Measurements from ENCODE around the gene XIRP2. TPM values are rescaled to one million over a fixed set of nuclear protein-coding genes. Genes with fewer than 3 reads are reported as not detected.

XIRP2 gene
- total and polyA plus RNA-seq, 4 donors = under 0.01 to 0.14 (median 0.01) TPM; not detected in 1

GRCh38 chr2:167005096-167005495 is 116.8 kb downstream of the XIRP2 start (continued):
- TF ChIP-seq, protein P1, sequence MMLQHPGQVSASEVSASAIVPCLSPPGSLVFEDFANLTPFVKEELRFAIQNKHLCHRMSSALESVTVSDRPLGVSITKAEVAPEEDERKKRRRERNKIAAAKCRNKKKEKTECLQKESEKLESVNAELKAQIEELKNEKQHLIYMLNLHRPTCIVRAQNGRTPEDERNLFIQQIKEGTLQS (IDR thresholded peaks at IDR 0.05) = no peak
- TF ChIP-seq, protein P2, sequence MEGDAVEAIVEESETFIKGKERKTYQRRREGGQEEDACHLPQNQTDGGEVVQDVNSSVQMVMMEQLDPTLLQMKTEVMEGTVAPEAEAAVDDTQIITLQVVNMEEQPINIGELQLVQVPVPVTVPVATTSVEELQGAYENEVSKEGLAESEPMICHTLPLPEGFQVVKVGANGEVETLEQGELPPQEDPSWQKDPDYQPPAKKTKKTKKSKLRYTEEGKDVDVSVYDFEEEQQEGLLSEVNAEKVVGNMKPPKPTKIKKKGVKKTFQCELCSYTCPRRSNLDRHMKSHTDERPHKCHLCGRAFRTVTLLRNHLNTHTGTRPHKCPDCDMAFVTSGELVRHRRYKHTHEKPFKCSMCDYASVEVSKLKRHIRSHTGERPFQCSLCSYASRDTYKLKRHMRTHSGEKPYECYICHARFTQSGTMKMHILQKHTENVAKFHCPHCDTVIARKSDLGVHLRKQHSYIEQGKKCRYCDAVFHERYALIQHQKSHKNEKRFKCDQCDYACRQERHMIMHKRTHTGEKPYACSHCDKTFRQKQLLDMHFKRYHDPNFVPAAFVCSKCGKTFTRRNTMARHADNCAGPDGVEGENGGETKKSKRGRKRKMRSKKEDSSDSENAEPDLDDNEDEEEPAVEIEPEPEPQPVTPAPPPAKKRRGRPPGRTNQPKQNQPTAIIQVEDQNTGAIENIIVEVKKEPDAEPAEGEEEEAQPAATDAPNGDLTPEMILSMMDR (IDR thresholded peaks at IDR 0.05; ENCODE audit: low read depth, low read length, missing input control) = no peak
- TF ChIP-seq GABPA (IDR thresholded peaks at IDR 0.05 in 1 of 2, conservative IDR thresholded peaks at IDR 0.05 in 1 of 2) = no peak

DNA sequence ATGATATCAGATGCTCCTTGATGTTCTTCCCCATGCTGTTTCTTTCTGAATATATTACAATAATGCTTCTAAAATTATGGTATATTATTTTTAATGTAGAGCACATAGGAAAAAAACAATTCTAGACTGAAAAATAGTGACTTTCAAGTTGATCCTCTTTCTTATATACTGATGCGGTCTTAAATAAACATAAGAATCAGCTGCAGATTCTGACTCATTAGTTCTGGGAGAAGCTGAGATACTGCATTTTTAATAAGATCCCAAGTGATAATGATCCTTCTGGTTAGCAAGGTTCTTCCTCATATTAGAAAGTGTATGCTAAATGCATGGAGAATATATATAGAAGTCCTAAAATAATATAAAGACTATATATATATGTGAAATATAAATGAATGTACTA is 124.9 kb downstream of the XIRP2 start:
- no peaks in the 10 kb centered on the region for H3K36me3 ChIP-seq (ENCODE audit: control insufficient read depth in 4 of 4, insufficient read depth in 3 of 4, low read depth in 1 of 4, low read length in 3 of 4)
- no peak overlapping the region for H3K27ac ChIP-seq (ENCODE audit: low read depth in 1 of 2, low read length in 2 of 2)
- no peak overlapping the region for H3K9ac ChIP-seq (ENCODE audit: low read depth in 1 of 2, low read length in 2 of 2)
- DNase-seq (ENCODE audit: low spot score) = no peak
- no peaks in the 10 kb centered on the region for H3K9me3 ChIP-seq (ENCODE audit: control insufficient read depth in 4 of 4, low read length in 3 of 4)
- no peaks in the 10 kb centered on the region for H3K4me1 ChIP-seq (ENCODE audit: control insufficient read depth in 4 of 4, insufficient read depth in 4 of 4, low read length in 3 of 4)
- H3K4me3 ChIP-seq (ENCODE audit: low read depth in 1 of 3, low read length in 3 of 3) = no peak overlapping the region
- TF ChIP-seq JUND (IDR thresholded peaks at IDR 0.05) = no peak
- no peak for TF ChIP-seq NR2F2 (IDR thresholded peaks at IDR 0.05)
- TF ChIP-seq, protein P3, sequence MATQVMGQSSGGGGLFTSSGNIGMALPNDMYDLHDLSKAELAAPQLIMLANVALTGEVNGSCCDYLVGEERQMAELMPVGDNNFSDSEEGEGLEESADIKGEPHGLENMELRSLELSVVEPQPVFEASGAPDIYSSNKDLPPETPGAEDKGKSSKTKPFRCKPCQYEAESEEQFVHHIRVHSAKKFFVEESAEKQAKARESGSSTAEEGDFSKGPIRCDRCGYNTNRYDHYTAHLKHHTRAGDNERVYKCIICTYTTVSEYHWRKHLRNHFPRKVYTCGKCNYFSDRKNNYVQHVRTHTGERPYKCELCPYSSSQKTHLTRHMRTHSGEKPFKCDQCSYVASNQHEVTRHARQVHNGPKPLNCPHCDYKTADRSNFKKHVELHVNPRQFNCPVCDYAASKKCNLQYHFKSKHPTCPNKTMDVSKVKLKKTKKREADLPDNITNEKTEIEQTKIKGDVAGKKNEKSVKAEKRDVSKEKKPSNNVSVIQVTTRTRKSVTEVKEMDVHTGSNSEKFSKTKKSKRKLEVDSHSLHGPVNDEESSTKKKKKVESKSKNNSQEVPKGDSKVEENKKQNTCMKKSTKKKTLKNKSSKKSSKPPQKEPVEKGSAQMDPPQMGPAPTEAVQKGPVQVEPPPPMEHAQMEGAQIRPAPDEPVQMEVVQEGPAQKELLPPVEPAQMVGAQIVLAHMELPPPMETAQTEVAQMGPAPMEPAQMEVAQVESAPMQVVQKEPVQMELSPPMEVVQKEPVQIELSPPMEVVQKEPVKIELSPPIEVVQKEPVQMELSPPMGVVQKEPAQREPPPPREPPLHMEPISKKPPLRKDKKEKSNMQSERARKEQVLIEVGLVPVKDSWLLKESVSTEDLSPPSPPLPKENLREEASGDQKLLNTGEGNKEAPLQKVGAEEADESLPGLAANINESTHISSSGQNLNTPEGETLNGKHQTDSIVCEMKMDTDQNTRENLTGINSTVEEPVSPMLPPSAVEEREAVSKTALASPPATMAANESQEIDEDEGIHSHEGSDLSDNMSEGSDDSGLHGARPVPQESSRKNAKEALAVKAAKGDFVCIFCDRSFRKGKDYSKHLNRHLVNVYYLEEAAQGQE (IDR thresholded peaks at IDR 0.05) = no peak
- no peak for TF ChIP-seq FOXA1 (IDR thresholded peaks at IDR 0.05)
- TF ChIP-seq ZBTB33 (IDR thresholded peaks at IDR 0.05) = no peak
- WGBS = 80% methylated on average over 1 of the region's 1 CpG
- no peaks in the 10 kb centered on the region for H3K27me3 ChIP-seq (ENCODE audit: control insufficient read depth in 4 of 4, insufficient read depth in 4 of 4, low read length in 3 of 4)

GRCh38 chr2:167015806-167016205 is 127.5 kb downstream of the XIRP2 start:
- DNase-seq (ENCODE audit: low spot score) = no peak
- no peak overlapping the region for H3K4me3 ChIP-seq (ENCODE audit: low read depth in 1 of 3, low read length in 3 of 3)
- H3K27me3 ChIP-seq (ENCODE audit: control insufficient read depth in 4 of 4, insufficient read depth in 4 of 4, low read length in 3 of 4) = no peaks in the 10 kb centered on the region
- no peaks in the 10 kb centered on the region for H3K36me3 ChIP-seq (ENCODE audit: control insufficient read depth in 4 of 4, insufficient read depth in 3 of 4, low read depth in 1 of 4, low read length in 3 of 4)
- TF ChIP-seq ZBTB33 (IDR thresholded peaks at IDR 0.05) (no peak), TAF1 (conservative IDR thresholded peaks at IDR 0.05) (no peak), NR2F2 (IDR thresholded peaks at IDR 0.05) (no peak), SP1 (IDR thresholded peaks at IDR 0.05) (no peak), HNF4A (conservative IDR thresholded peaks at IDR 0.05) (no peak), RXRA (IDR thresholded peaks at IDR 0.05) (no peak), EGR1 (IDR thresholded peaks at IDR 0.05; ENCODE audit: low read depth in 2 of 2) (no peak), JUND (IDR thresholded peaks at IDR 0.05) (no peak), GABPA (IDR thresholded peaks at IDR 0.05 in 1 of 2, conservative IDR thresholded peaks at IDR 0.05 in 1 of 2) (no peak), YY1 (IDR thresholded peaks at IDR 0.05) (no peak), HNF4G (IDR thresholded peaks at IDR 0.05) (no peak), FOXA1 (IDR thresholded peaks at IDR 0.05) (no peak)
- TF ChIP-seq, protein P1 (IDR thresholded peaks at IDR 0.05) = no peak
- TF ChIP-seq, protein P4, sequence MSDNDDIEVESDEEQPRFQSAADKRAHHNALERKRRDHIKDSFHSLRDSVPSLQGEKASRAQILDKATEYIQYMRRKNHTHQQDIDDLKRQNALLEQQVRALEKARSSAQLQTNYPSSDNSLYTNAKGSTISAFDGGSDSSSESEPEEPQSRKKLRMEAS (IDR thresholded peaks at IDR 0.05) = no peak
- TF ChIP-seq, protein P2 (IDR thresholded peaks at IDR 0.05; ENCODE audit: low read depth, low read length, missing input control) = no peak
- H3K9me3 ChIP-seq (ENCODE audit: control insufficient read depth in 4 of 4, low read length in 3 of 4) = no peaks in the 10 kb centered on the region
- 87% methylated on average over 3 of the region's 3 CpGs for WGBS
- no peaks in the 10 kb centered on the region for H3K4me1 ChIP-seq (ENCODE audit: control insufficient read depth in 4 of 4, insufficient read depth in 4 of 4, low read length in 3 of 4)
- no peak overlapping the region for H3K27ac ChIP-seq (ENCODE audit: low read depth in 1 of 2, low read length in 2 of 2)
- no peak overlapping the region for H3K9ac ChIP-seq (ENCODE audit: low read depth in 1 of 2, low read length in 2 of 2)

Data from liver (tissue), 9 donors.